HCT116 (cell line): ENCODE data around the gene LEPR. TPM values are rescaled to one million over a fixed set of nuclear protein-coding genes. Genes with fewer than 3 reads are reported as not detected.

Source experiments
- ATAC-seq: fragments of 200-7000 bp; cut with Tn5 transposase; 2 replicates; pipeline ENCODE4 v1.9.1; 2020; ENCODE audit warnings: mild to moderate bottlenecking, moderate library complexity
- BruUV-seq: library from RNA; stranded (reverse); fragments of 400-500 nt; replicated peaks from 2 replicates; lab custom pipeline; 2021; lab: Mats Ljungman, UMichigan
- CTCF ChIA-PET: fragments of 300-600 bp; sonication (Branson Sonifier 250); formaldehyde crosslinking; loops from one replicate; lab custom pipeline; 2021; ENCODE audit warnings: antibody characterized with exemption; lab: Charles Lee
- POLR2A ChIA-PET: fragments of 300-600, 350-600 bp; sonication (Branson Sonifier 250); formaldehyde crosslinking; loops from one replicate; lab custom pipeline; 2021; ENCODE audit warnings: antibody characterized with exemption; lab: Charles Lee
- RAD21 ChIA-PET, 2 experiments: fragments of 300-600 bp; sonication (Branson Sonifier 250); formaldehyde crosslinking; loops; one replicate each; lab custom pipeline; 2023; ENCODE audit warnings: low total read pairs in 2 of 2; ENCODE audit not compliant: uncharacterized antibody in 2 of 2, unreplicated experiment in 2 of 2, low non-redundant PET in 1 of 2; lab: Charles Lee
- DNase-seq: peaks from one replicate; pipeline ENCODE4 v3.0.0-alpha.2; 2010; ENCODE audit warnings: low read depth, low spot score
- H2AFZ ChIP-seq: fragments of 200-600 bp; shearing (Covaris generic), sonication (generic); 2 replicates; pipeline ENCODE4 v1.6.1; 2017; ENCODE audit warnings: low read depth, mixed run types, mixed read lengths, antibody characterized with exemption, low read length; ENCODE audit not compliant: poor library complexity, severe bottlenecking
- H3K27ac ChIP-seq: 2 replicates; pipeline ENCODE4 v1.5.1; 2012; ENCODE audit warnings: low read depth, low read length
- H3K27me3 ChIP-seq: fragments of 200-600 bp; sonication (generic); 2 replicates; pipeline ENCODE4 v1.6.1; 2016; ENCODE audit warnings: mixed run types, low read length, mixed read lengths; ENCODE audit not compliant: insufficient read depth
- H3K36me3 ChIP-seq, 2 experiments: fragments of 200-500 bp in 1 of 2; fragments of 200-600 bp in 1 of 2; sonication (Bioruptor generic) in 1 of 2; sonication (generic) in 1 of 2; 2 replicates each; pipeline versions ENCODE4 v1.5.1 to v1.6.1; 2014 to 2016; ENCODE audit warnings: low read length in 2 of 2, inconsistent platforms in 1 of 2, mixed read lengths in 1 of 2, mixed run types in 1 of 2; ENCODE audit not compliant: insufficient read depth in 2 of 2, control insufficient read depth in 1 of 2
- H3K4me1 ChIP-seq, 2 experiments: fragments of 200-600 bp in 1 of 2; sonication (generic) in 1 of 2; 2 replicates each; pipeline versions ENCODE4 v1.5.1 to v1.6.1; 2012 to 2017; ENCODE audit warnings: low read length in 2 of 2, inconsistent platforms in 1 of 2, mild to moderate bottlenecking in 1 of 2, mixed read lengths in 1 of 2, mixed run types in 1 of 2, moderate library complexity in 1 of 2; ENCODE audit not compliant: insufficient read depth in 2 of 2, control insufficient read depth in 1 of 2
- H3K4me2 ChIP-seq: fragments of 200-600 bp; sonication (generic); 2 replicates; pipeline ENCODE4 v1.6.1; 2017; ENCODE audit warnings: mixed run types, low read length, mixed read lengths
- H3K4me3 ChIP-seq, 2 experiments: fragments of 200-600 bp in 1 of 2; sonication (generic) in 1 of 2; replicated peaks in 1 of 2; 2 replicates each; pipeline ENCODE4 v1.5.1; 2011 to 2016; ENCODE audit warnings: low read length in 2 of 2, control low read depth in 1 of 2, low read depth in 1 of 2, mild to moderate bottlenecking in 1 of 2, mixed read lengths in 1 of 2, mixed run types in 1 of 2
- H3K79me2 ChIP-seq: fragments of 200-600 bp; sonication (generic); 2 replicates; pipeline ENCODE4 v1.6.1; 2017; ENCODE audit warnings: mild to moderate bottlenecking, mixed run types, low read length, moderate library complexity, mixed read lengths; ENCODE audit not compliant: insufficient read depth
- H3K9ac ChIP-seq: fragments of 200-600 bp; sonication (generic); 2 replicates; pipeline ENCODE4 v1.6.1; 2016; ENCODE audit warnings: low read length, mixed read lengths
- H3K9me2 ChIP-seq: fragments of 200-600 bp; sonication (generic), shearing (Covaris generic); 2 replicates; pipeline ENCODE4 v1.6.1; 2017; ENCODE audit warnings: mixed run types, mild to moderate bottlenecking, moderate library complexity; ENCODE audit not compliant: insufficient read depth
- H3K9me3 ChIP-seq, 2 experiments: fragments of 200-500 bp in 1 of 2; fragments of 200-600 bp in 1 of 2; sonication (Bioruptor generic) in 1 of 2; sonication (generic) in 1 of 2; 2 replicates each; pipeline ENCODE4 v1.6.1; 2014 to 2017; ENCODE audit warnings: low read length in 2 of 2, mixed read lengths in 2 of 2, inconsistent platforms in 1 of 2, low read depth in 1 of 2, mild to moderate bottlenecking in 1 of 2, mixed run types in 1 of 2, moderate library complexity in 1 of 2; ENCODE audit not compliant: control insufficient read depth in 1 of 2, insufficient read depth in 1 of 2
- H4K20me1 ChIP-seq: fragments of 200-600 bp; sonication (generic), shearing (Covaris generic); 2 replicates; pipeline ENCODE4 v1.6.1; 2017; ENCODE audit warnings: mixed run types, mild to moderate bottlenecking, moderate library complexity; ENCODE audit not compliant: insufficient read depth
- ATF3 ChIP-seq: IDR thresholded peaks from 2 replicates; pipeline ENCODE4 v1.6.1; 2012
- CBX3 ChIP-seq: IDR thresholded peaks from 2 replicates; pipeline ENCODE4 v1.6.1; 2012; ENCODE audit warnings: low read depth
- CTCF ChIP-seq, 3 experiments: fragments of 200-600 bp in 1 of 3; sonication (generic) in 1 of 3; IDR thresholded peaks in 2 of 3; conservative IDR thresholded peaks in 1 of 3; 2 replicates each; pipeline ENCODE4 v1.5.1; 2012 to 2017; ENCODE audit warnings: low read depth in 2 of 3, low read length in 2 of 3, antibody characterized with exemption in 1 of 3, borderline replicate concordance in 1 of 3, control low read depth in 1 of 3, mild to moderate bottlenecking in 1 of 3, mixed read lengths in 1 of 3, mixed run types in 1 of 3, moderate library complexity in 1 of 3; ENCODE audit not compliant: insufficient read depth in 1 of 3
- EGR1 ChIP-seq: IDR thresholded peaks from 2 replicates; pipeline ENCODE4 v1.6.1; 2012; ENCODE audit warnings: low read depth
- EZH2 ChIP-seq: fragments of 200-600 bp; sonication (generic); IDR thresholded peaks from 2 replicates; pipeline ENCODE4 v1.6.1; 2017; ENCODE audit warnings: antibody characterized with exemption, mixed run types
- FOSL1 ChIP-seq: IDR thresholded peaks from 2 replicates; pipeline ENCODE4 v1.6.1; 2012; ENCODE audit warnings: low read depth
- JUND ChIP-seq: IDR thresholded peaks from 2 replicates; pipeline ENCODE4 v1.6.1; 2012
- MAX ChIP-seq: IDR thresholded peaks from 2 replicates; pipeline ENCODE4 v1.6.1; 2012
- POLR2AphosphoS5 ChIP-seq: IDR thresholded peaks from 2 replicates; pipeline ENCODE4 v1.6.1; 2011; ENCODE audit warnings: mild to moderate bottlenecking, low read depth, low read length, moderate library complexity
- REST ChIP-seq: IDR thresholded peaks from 2 replicates; pipeline ENCODE4 v1.6.1; 2012; ENCODE audit warnings: low read depth
- SIN3A ChIP-seq: IDR thresholded peaks from 2 replicates; pipeline ENCODE4 v1.6.1; 2012; ENCODE audit warnings: low read depth
- SRF ChIP-seq: IDR thresholded peaks from 2 replicates; pipeline ENCODE4 v1.6.1; 2012; ENCODE audit warnings: low read depth
- TCF7L2 ChIP-seq: IDR thresholded peaks from 2 replicates; pipeline ENCODE4 v1.7.0; 2011; ENCODE audit warnings: borderline replicate concordance, inconsistent platforms; ENCODE audit not compliant: insufficient read depth, insufficient read length; ENCODE audit errors: extremely low read depth
- YY1 ChIP-seq: IDR thresholded peaks from 2 replicates; pipeline ENCODE4 v1.6.1; 2011; ENCODE audit warnings: low read length, low read depth, moderate library complexity, mild to moderate bottlenecking; ENCODE audit not compliant: insufficient replicate concordance; ENCODE audit errors: extremely low read depth
- ZBTB33 ChIP-seq: IDR thresholded peaks from 2 replicates; pipeline ENCODE4 v1.6.1; 2011; ENCODE audit warnings: mild to moderate bottlenecking, low read length, moderate library complexity; ENCODE audit not compliant: insufficient replicate concordance; ENCODE audit errors: extremely low read depth
- ZFX ChIP-seq: fragments of 450-650 bp; IDR thresholded peaks from 2 replicates; pipeline ENCODE4 v1.6.1; 2017
- ZNF274 ChIP-seq: fragments of 200-500 bp; sonication (Bioruptor generic); IDR thresholded peaks from 2 replicates; pipeline ENCODE4 v1.6.1; 2014; ENCODE audit warnings: mild to moderate bottlenecking, low read depth, low read length, inconsistent platforms
- intact Hi-C: fragments of 100-400 bp; cut with micrococcal nuclease; formaldehyde crosslinking; loops from 2 replicates; pipeline ENCODE4 v1.10.0; 2022
- total RNA-seq: library from RNA; stranded (reverse); gene quantifications from one replicate; pipeline ENCODE4 v1.2.1, GENCODE V29; 2021; ENCODE audit not compliant: unreplicated experiment

The LEPR gene
- total RNA-seq, 1 experiment from 2014 or later, result 6.0 TPM

- H3K79me2 ChIP-seq, result no peaks in the 10 kb centered on the region
- intact Hi-C loops, result no loop called here
- no peak overlapping the region for H3K9ac ChIP-seq
- TF ChIP-seq TCF7L2 (no peak), POLR2AphosphoS5 (no peak), EGR1 (no peak), CBX3 (no peak), EZH2 (no peak), JUND (no peak), ZNF274 (no peak), MAX (no peak), ATF3 (no peak), CTCF (IDR thresholded peaks at IDR 0.05 in 2 of 3, conservative IDR thresholded peaks at IDR 0.05 in 1 of 3; ENCODE audit: borderline replicate concordance in 1 of 3, insufficient read depth in 1 of 3, low read depth in 2 of 3, low read length in 2 of 3) (no peak), REST (no peak), YY1 (no peak), ZFX (no peak), SRF (no peak), SIN3A (no peak), ZBTB33 (no peak), FOSL1 (no peak)
- ChIA-PET CTCF (interaction anchor here (1.4 kb wide), 1 partner anchor 9 kb away, joined by 3 read pairs; no protein-coding TSS in a partner anchor), RAD21 (no interaction called here), POLR2A (no interaction called here)
- ATAC-seq, result peak; percentile 82
- H2AFZ ChIP-seq, result no peak overlapping the region
- no peak for DNase-seq
- no peak overlapping the region for H3K27ac ChIP-seq
- peak overlapping the region; percentile 31 for H3K4me2 ChIP-seq
- H4K20me1 ChIP-seq, result no peaks in the 10 kb centered on the region
- no peaks in the 10 kb centered on the region for H3K9me2 ChIP-seq
- H3K4me3 ChIP-seq, result no peak overlapping the region
- H3K27me3 ChIP-seq, result no peaks in the 10 kb centered on the region
- H3K9me3 ChIP-seq, result no peaks in the 10 kb centered on the region
- no peaks in the 10 kb centered on the region for H3K36me3 ChIP-seq
- no TSS peak for BruUV-seq
- peaks cover 0 to 12% of the 10 kb centered on the region in 2 experiments; a peak in 2 of 4 replicates for H3K4me1 ChIP-seq
Measured at GRCh38 chr1:65467536-65467935, 47.1 kb downstream of the LEPR start.
